Epithelial cell of proximal tubule (primary cell): ENCODE results near the gene ZNF43. TPM values are rescaled to one million over a fixed set of nuclear protein-coding genes. Genes with fewer than 3 reads are reported as not detected.
"Not testable (repeated sequence)": the region's sequence is repeated elsewhere in the genome, so short reads cannot be mapped to it uniquely, and the experiment has no call there.

Experiments used
- DNase-seq: peaks from one replicate; pipeline ENCODE4 v3.0.0-alpha.2; 2011; ENCODE audit warnings: low read depth
- H3K4me3 ChIP-seq: 2 replicates; pipeline ENCODE4 v1.5.1; 2011; ENCODE audit warnings: low read depth, mild to moderate bottlenecking, low read length
- CTCF ChIP-seq: conservative IDR thresholded peaks from 2 replicates; pipeline ENCODE4 v1.5.1; 2012; ENCODE audit warnings: low read depth, mild to moderate bottlenecking, low read length
- total RNA-seq: library from RNA; depleted of rRNA; stranded (reverse); fragments of >200 nt; gene quantifications from 2 replicates; pipeline ENCODE4 v1.2.3, GENCODE V29; 2015

The ZNF43 gene
- total RNA-seq, 1 donor from 2014 or later = 11.2 TPM

DNA sequence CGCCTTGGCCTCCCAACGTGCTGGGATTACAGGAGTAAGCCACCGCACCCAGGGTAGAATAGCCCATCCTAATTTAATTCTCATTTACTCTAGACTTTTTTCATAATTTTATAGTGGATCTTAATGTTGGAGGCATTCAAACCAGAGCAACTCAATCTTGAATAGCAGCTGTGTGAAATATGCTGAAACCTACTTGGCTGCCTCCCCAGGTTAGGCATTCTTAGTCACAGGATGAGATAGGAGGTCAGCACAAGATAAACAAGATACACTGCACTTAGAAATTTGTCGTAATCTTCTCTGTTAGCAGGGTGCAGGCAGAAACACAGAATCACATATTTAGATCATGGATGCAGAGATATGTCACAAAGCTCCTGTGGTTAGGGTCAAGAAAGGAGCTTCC, 2.7 kb upstream of the ZNF43 start:
- H3K4me3 ChIP-seq = no peak overlapping the region
- no peak for DNase-seq
- no peak for TF ChIP-seq CTCF

DNA sequence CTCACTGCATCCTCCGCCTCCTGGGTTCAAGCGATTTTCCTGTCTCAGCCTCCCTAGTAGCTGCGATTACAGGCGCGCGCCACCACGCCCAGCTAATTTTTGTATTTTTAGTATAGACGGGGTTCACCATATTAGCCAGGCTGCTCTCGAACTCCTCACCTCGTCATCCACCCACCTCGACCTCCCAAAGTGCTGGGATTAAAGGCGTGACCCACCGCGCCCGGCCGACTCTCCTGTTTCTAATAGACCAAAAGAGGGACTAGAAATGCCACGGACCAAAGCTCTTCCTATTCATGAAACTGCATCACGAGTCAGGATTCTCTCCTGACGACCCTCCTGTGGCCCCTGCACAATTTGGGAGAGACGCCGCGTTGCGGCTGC, 563 bp downstream of the ZNF43 start:
- DNase-seq = peak; percentile 6
- H3K4me3 ChIP-seq = peak overlapping the region; percentile 73
- TF ChIP-seq CTCF = no peak

DNA sequence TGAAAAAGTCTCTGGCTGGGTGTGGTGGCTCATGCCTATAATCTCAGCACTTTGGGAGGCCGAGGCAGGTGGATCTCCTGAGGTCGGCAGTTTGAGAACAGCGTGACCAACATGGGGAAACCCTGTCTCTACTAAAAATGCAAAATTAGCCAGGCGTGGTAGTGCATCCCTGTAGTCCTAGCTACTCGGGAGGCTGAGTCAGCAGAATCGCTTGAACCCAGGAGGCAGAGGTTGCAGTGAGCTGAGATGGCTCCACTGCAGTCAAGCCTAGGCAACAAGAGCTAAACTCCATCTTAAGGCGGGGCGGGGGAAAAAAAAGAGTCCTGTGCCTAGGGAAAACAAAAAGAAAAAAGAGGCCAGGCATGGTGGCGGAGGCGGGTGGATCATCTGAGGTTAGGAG, 2.2 kb downstream of the ZNF43 start:
- no peak for TF ChIP-seq CTCF
- DNase-seq = no peak
- H3K4me3 ChIP-seq = no peak overlapping the region

- H3K4me3 ChIP-seq = no peak overlapping the region
- no peak for TF ChIP-seq CTCF
- no peak for DNase-seq
These were observed 11.3 kb downstream of the ZNF43 start for GRCh38 chr19:21824679-21825078.

DNA sequence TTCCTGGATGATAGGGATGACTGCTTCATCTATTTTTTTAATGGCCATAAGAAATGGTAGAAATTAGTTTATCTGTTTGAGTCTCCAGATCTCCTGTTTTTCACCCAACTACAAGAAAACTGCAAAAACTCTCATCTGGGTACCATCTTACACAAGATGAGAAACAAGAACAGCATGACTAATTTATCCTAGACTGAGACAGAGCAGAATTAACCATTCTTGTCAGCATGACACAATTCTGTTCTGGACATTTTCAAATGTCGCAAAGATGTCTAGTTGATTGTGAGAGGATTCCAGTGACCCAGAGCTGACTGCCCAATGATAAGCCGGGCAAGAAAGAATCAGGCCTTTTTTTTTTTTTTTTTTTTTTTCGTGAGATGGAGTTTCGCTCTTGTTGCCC, 12.8 kb downstream of the ZNF43 start:
- no peak for TF ChIP-seq CTCF
- no peak for DNase-seq
- H3K4me3 ChIP-seq = no peak overlapping the region

DNA sequence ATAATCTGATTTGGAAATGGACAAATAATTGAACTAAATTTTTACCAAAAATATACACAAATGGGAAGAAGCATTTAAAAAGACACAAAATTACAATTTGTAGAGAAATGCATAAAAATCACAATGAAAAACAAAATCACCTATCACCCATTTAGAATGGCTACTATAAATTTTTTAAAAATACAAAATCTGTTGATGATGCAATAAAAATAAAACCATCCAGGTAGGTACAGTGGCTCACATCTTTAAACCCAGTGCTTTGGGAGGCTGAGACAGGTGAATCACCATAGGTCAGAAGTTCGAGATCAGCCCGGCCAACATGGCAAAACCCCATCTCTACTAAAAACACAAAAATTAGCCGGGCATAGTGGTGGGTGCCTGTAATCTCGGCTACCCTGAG, 23.5 kb downstream of the ZNF43 start:
- DNase-seq = no peak
- TF ChIP-seq CTCF = no peak
- H3K4me3 ChIP-seq = no peak overlapping the region

DNA sequence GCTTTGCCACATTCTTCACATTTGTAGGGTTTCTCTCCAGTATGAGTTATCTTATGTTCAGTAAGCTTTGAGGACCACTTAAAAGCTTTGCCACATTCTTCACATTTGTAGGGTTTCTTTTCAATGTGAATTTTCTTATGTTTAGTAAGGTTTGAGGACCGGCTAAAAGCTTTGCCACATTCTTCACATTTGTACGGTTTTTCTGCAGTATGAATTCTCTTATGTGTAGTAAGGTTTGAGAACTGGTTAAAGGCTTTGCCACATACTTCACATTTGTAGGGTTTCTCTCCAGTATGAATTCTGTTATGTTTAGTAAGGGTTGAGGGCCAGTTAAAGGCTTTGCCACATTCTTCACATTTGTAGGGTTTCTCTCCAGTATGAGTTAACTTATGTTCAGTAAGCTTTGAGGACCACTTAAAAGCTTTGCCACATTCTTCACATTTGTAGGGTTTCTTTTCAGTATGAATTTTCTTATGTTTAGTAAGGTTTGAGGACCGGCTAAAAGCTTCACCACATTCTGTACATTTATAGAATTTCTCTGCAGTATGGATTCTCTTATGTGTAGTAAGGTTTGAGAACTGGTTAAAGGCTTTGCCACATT, 27.5 kb downstream of the ZNF43 start:
- H3K4me3 ChIP-seq, DNase-seq: not testable (repeated sequence)
